Stimulated activated CD8-positive, alpha-beta memory T cell treated with anti-CD3 and anti-CD28 coated beads, Interleukin-15, amount 100 ng/mL, for 1 hour (primary cell): ENCODE data around the gene KIAA1755.

Source experiments
- DNase-seq: peaks from one replicate; pipeline ENCODE4 v3.0.0-alpha.2; 2020; ENCODE audit warnings: low read depth

Gene KIAA1755

GRCh38 chr20:38202153-38202981 lies 58.2 kb downstream of the KIAA1755 start:
- DNase-seq = no peak

- DNase-seq = no peak
These were observed 59.2 kb downstream of the KIAA1755 start for GRCh38 chr20:38201356-38201755.

- no peak for DNase-seq
These were observed 59.9 kb downstream of the KIAA1755 start for GRCh38 chr20:38200646-38201045.

GRCh38 chr20:38199501-38200390 lies 60.8 kb downstream of the KIAA1755 start:
- no peak for DNase-seq

GRCh38 chr20:38198238-38198861 lies 62.2 kb downstream of the KIAA1755 start:
- no peak for DNase-seq

GRCh38 chr20:38197619-38198018 lies 62.9 kb downstream of the KIAA1755 start:
- no peak for DNase-seq

GRCh38 chr20:38197217-38197616 lies 63.3 kb downstream of the KIAA1755 start:
- no peak for DNase-seq

GRCh38 chr20:38196592-38196991 lies 63.9 kb downstream of the KIAA1755 start:
- DNase-seq = no peak

- DNase-seq = no peak
These were observed 64.5 kb downstream of the KIAA1755 start for GRCh38 chr20:38196076-38196475.

GRCh38 chr20:38195521-38195920 lies 65.0 kb downstream of the KIAA1755 start:
- no peak for DNase-seq

- DNase-seq = no peak
These were observed 65.5 kb downstream of the KIAA1755 start for GRCh38 chr20:38194971-38195504.

GRCh38 chr20:38193586-38194105 lies 66.9 kb downstream of the KIAA1755 start:
- DNase-seq = no peak

GRCh38 chr20:38192323-38192885 lies 68.1 kb downstream of the KIAA1755 start:
- DNase-seq = no peak

- DNase-seq = no peak
These were observed 68.9 kb downstream of the KIAA1755 start for GRCh38 chr20:38191654-38192053.

GRCh38 chr20:38190936-38191371 lies 69.6 kb downstream of the KIAA1755 start:
- DNase-seq = no peak

GRCh38 chr20:38190166-38190565 lies 70.4 kb downstream of the KIAA1755 start:
- DNase-seq = no peak

- DNase-seq = no peak
These were observed 73.0 kb downstream of the KIAA1755 start for GRCh38 chr20:38187517-38187916.

- DNase-seq = no peak
These were observed 73.7 kb downstream of the KIAA1755 start for GRCh38 chr20:38186788-38187221.

- no peak for DNase-seq
These were observed 76.4 kb downstream of the KIAA1755 start for GRCh38 chr20:38184101-38184500.

- DNase-seq = no peak
These were observed 78.6 kb downstream of the KIAA1755 start for GRCh38 chr20:38181971-38182370.

GRCh38 chr20:38181207-38181801 lies 79.2 kb downstream of the KIAA1755 start:
- no peak for DNase-seq
